ENCODE results near the gene OR13A1. TPM values are rescaled to one million over a fixed set of nuclear protein-coding genes. Genes with fewer than 3 reads are reported as not detected.

OR13A1 gene
- total RNA-seq, 1 donor from 2014 or later: not detected

Other genes starting within 250 kb of the OR13A1 start
- 2.9 and 3.1 TPM in 2 replicates for gene ALOX5, start 58.6 kb upstream of the OR13A1 start, total RNA-seq

All from activated T-helper 1 cell treated with anti-CD3 and anti-CD28 coated beads, Interleukin-12 subunit alpha, Interleukin-12 subunit beta, Interleukin-2, Interleukin-4 antibody, amounts not matched to agents 30 ng/mL and 10 ng/mL and 1 ng/mL, durations not matched to agents 14 hours and 24 hours and 36 hours (primary cell).